ENCODE data around the gene MUL1.

MUL1 gene

DNA sequence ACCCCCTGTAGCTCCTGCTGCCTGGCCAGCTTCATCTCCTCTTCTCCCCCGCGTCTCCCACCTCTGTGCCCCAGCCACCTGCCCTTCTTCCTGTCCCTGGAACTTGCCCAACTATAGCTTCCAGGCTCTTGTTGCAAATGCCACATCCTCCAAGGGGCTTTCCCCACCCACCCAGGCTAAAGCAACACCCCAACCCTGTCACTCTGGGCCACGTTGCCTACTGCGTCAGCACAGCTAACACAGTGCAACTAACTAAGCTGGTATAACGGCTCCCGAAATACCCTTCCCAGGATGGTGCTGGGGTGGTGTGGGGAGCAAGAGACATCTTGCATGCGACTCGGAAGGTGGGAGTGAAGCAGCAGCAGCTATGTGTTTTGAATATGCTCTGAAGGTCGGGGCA lies 41.7 kb downstream of the MUL1 start:
- Histone ChIP-seq H2AFZ (ENCODE audit: low read length) (no peak overlapping the region), H3K9me2 (replicated peaks; ENCODE audit: low read depth, low read length) (no peaks in the 10 kb centered on the region), H4K20me1 (ENCODE audit: insufficient read depth, low read length, poor library complexity, severe bottlenecking) (no peaks in the 10 kb centered on the region), H3K27me3 (ENCODE audit: insufficient read depth, low read length, poor library complexity, severe bottlenecking) (no peaks in the 10 kb centered on the region), H3K9ac (ENCODE audit: low read depth, low read length, poor library complexity, severe bottlenecking) (no peak overlapping the region), H3K9me3 (ENCODE audit: insufficient read depth, low read depth, low read length) (no peaks in the 10 kb centered on the region), H3K4me1 (ENCODE audit: insufficient read depth, low read length, poor library complexity, severe bottlenecking) (no peaks in the 10 kb centered on the region), H3K79me2 (ENCODE audit: insufficient read depth, low read length) (no peaks in the 10 kb centered on the region), H3K36me3 (ENCODE audit: insufficient read depth, low read length) (no peaks in the 10 kb centered on the region), H3F3A (ENCODE audit: low read depth) (no peaks in the 10 kb centered on the region), H3K4me2 (ENCODE audit: low read depth, low read length, poor library complexity, severe bottlenecking) (no peak overlapping the region), H3K4me3 (ENCODE audit: low read length, poor library complexity, severe bottlenecking) (no peak overlapping the region)
- TF ChIP-seq, protein P1, sequence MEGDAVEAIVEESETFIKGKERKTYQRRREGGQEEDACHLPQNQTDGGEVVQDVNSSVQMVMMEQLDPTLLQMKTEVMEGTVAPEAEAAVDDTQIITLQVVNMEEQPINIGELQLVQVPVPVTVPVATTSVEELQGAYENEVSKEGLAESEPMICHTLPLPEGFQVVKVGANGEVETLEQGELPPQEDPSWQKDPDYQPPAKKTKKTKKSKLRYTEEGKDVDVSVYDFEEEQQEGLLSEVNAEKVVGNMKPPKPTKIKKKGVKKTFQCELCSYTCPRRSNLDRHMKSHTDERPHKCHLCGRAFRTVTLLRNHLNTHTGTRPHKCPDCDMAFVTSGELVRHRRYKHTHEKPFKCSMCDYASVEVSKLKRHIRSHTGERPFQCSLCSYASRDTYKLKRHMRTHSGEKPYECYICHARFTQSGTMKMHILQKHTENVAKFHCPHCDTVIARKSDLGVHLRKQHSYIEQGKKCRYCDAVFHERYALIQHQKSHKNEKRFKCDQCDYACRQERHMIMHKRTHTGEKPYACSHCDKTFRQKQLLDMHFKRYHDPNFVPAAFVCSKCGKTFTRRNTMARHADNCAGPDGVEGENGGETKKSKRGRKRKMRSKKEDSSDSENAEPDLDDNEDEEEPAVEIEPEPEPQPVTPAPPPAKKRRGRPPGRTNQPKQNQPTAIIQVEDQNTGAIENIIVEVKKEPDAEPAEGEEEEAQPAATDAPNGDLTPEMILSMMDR (conservative IDR thresholded peaks at IDR 0.05; ENCODE audit: low read length) = no peak
- no peak for TF ChIP-seq EZH2phosphoT487 (IDR thresholded peaks at IDR 0.05; ENCODE audit: borderline replicate concordance)

DNA sequence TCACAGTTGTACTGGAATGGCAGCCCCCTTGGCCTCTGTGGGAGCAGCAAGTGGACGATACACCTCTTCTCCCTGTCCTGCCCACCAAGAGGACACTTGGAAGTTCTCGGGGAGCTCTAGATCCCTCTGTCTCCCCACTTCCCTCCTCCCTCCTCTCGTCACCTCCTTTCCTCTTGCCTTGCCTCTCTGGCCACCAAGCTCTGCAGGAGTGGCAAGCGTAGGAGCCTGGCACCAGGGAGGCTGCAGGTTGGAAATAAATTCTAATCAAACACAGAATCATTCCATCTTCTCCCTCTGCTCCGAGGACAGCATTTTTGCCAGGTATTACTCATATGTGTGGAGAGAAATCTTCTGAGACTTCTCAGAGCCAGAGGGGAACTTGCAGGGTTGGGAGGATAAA lies 42.8 kb downstream of the MUL1 start:
- no peaks in the 10 kb centered on the region for H4K20me1 ChIP-seq (ENCODE audit: insufficient read depth, low read length, poor library complexity, severe bottlenecking)
- H3K9ac ChIP-seq (ENCODE audit: low read depth, low read length, poor library complexity, severe bottlenecking) = no peak overlapping the region
- H3K36me3 ChIP-seq (ENCODE audit: insufficient read depth, low read length) = no peaks in the 10 kb centered on the region
- no peaks in the 10 kb centered on the region for H3K4me1 ChIP-seq (ENCODE audit: insufficient read depth, low read length, poor library complexity, severe bottlenecking)
- H3K9me3 ChIP-seq (ENCODE audit: insufficient read depth, low read depth, low read length) = no peaks in the 10 kb centered on the region
- H3K9me2 ChIP-seq (replicated peaks; ENCODE audit: low read depth, low read length) = no peaks in the 10 kb centered on the region
- H2AFZ ChIP-seq (ENCODE audit: low read length) = no peak overlapping the region
- H3K79me2 ChIP-seq (ENCODE audit: insufficient read depth, low read length) = no peaks in the 10 kb centered on the region
- no peak overlapping the region for H3K4me2 ChIP-seq (ENCODE audit: low read depth, low read length, poor library complexity, severe bottlenecking)
- no peaks in the 10 kb centered on the region for H3F3A ChIP-seq (ENCODE audit: low read depth)
- H3K27me3 ChIP-seq (ENCODE audit: insufficient read depth, low read length, poor library complexity, severe bottlenecking) = no peaks in the 10 kb centered on the region
- TF ChIP-seq, protein P1 (conservative IDR thresholded peaks at IDR 0.05; ENCODE audit: low read length) = no peak
- no peak for TF ChIP-seq EZH2phosphoT487 (IDR thresholded peaks at IDR 0.05; ENCODE audit: borderline replicate concordance)
- H3K4me3 ChIP-seq (ENCODE audit: low read length, poor library complexity, severe bottlenecking) = no peak overlapping the region

DNA sequence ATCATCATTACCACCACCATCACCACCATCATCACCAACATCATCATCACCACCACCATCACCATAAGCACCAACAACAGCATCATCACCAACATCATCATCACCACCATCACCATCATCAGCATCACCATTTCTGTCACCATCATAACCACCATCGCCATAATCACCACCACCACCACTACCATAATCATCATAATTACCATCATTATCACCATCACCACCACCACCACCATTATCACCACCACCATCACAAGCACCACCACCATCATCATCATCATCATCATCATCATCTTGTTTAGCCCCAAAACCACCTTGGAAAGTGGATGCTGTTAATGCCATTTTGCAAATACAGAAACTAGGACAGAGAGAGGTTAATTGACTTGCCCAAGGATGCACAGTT lies 44.4 kb downstream of the MUL1 start:
- TF ChIP-seq EZH2phosphoT487 (IDR thresholded peaks at IDR 0.05; ENCODE audit: borderline replicate concordance) = no peak
- TF ChIP-seq, protein P1 (conservative IDR thresholded peaks at IDR 0.05; ENCODE audit: low read length) = no peak
- Histone ChIP-seq H4K20me1 (ENCODE audit: insufficient read depth, low read length, poor library complexity, severe bottlenecking) (no peaks in the 10 kb centered on the region), H3K4me3 (ENCODE audit: low read length, poor library complexity, severe bottlenecking) (no peak overlapping the region)

More for the DNA sequence above, 44.4 kb downstream of the MUL1 start:
- Histone ChIP-seq H3K79me2 (ENCODE audit: insufficient read depth, low read length) (no peaks in the 10 kb centered on the region), H2AFZ (ENCODE audit: low read length) (no peak overlapping the region), H3K4me2 (ENCODE audit: low read depth, low read length, poor library complexity, severe bottlenecking) (no peak overlapping the region), H3K27me3 (ENCODE audit: insufficient read depth, low read length, poor library complexity, severe bottlenecking) (no peaks in the 10 kb centered on the region), H3K4me1 (ENCODE audit: insufficient read depth, low read length, poor library complexity, severe bottlenecking) (no peaks in the 10 kb centered on the region), H3K9ac (ENCODE audit: low read depth, low read length, poor library complexity, severe bottlenecking) (no peak overlapping the region), H3F3A (ENCODE audit: low read depth) (no peaks in the 10 kb centered on the region), H3K36me3 (ENCODE audit: insufficient read depth, low read length) (no peaks in the 10 kb centered on the region), H3K9me2 (replicated peaks; ENCODE audit: low read depth, low read length) (no peaks in the 10 kb centered on the region), H3K9me3 (ENCODE audit: insufficient read depth, low read depth, low read length) (no peaks in the 10 kb centered on the region)

Data from Loucy (cell line).